Endothelial cell of umbilical vein (primary cell): Measurements from ENCODE around the gene GPR78. TPM values are rescaled to one million over a fixed set of nuclear protein-coding genes. Genes with fewer than 3 reads are reported as not detected.

ENCODE experiments used
- BruUV-seq: library from RNA; stranded (reverse); fragments of 400-500 nt; replicated peaks from 2 replicates; lab custom pipeline; 2021; lab: Mats Ljungman, UMichigan
- CTCF ChIA-PET: fragments of 300-600, 350-600 bp; sonication (Branson Sonifier 250); formaldehyde crosslinking; loops from one replicate; lab custom pipeline; 2021; ENCODE audit warnings: antibody characterized with exemption, inconsistent platforms; lab: Charles Lee
- POLR2A ChIA-PET: fragments of 300-600, 350-600 bp; sonication (Branson Sonifier 250); formaldehyde crosslinking; loops from one replicate; lab custom pipeline; 2021; ENCODE audit warnings: antibody characterized with exemption, inconsistent platforms; lab: Charles Lee
- DNase-seq: peaks from one replicate; pipeline ENCODE4 v3.0.0-alpha.2; 2011; ENCODE audit warnings: low read depth, low spot score
- FAIRE-seq: peaks from 2 replicates; lab custom pipeline; 2011; peaks lifted over from hg19 to GRCh38; lab: Jason Lieb, UNC
- H2AFZ ChIP-seq: 2 replicates; pipeline ENCODE4 v1.6.0; 2012; ENCODE audit warnings: low read depth, low read length, control low read depth, inconsistent platforms
- H3K27ac ChIP-seq: 2 replicates; pipeline ENCODE4 v1.5.1; 2011; ENCODE audit warnings: low read depth, mild to moderate bottlenecking, control low read depth, low read length, moderate library complexity; ENCODE audit not compliant: insufficient read depth
- H3K27me3 ChIP-seq, 2 experiments: 2 replicates each; pipeline versions ENCODE4 v1.6.0 to v1.6.1; 2011; ENCODE audit warnings: low read length in 2 of 2, mixed read lengths in 1 of 2; ENCODE audit not compliant: control insufficient read depth in 2 of 2, insufficient read depth in 2 of 2
- H3K36me3 ChIP-seq, 2 experiments: 2 replicates in 1 of 2; 3 replicates in 1 of 2; pipeline ENCODE4 v1.5.1; 2011; ENCODE audit warnings: low read length in 2 of 2, mild to moderate bottlenecking in 1 of 2, moderate library complexity in 1 of 2; ENCODE audit not compliant: control insufficient read depth in 2 of 2, insufficient read depth in 2 of 2; ENCODE audit errors: extremely low read depth in 1 of 2
- H3K4me1 ChIP-seq: 3 replicates; pipeline ENCODE4 v1.5.1; 2011; ENCODE audit warnings: mild to moderate bottlenecking, low read length; ENCODE audit not compliant: control insufficient read depth, insufficient read depth; ENCODE audit errors: extremely low read depth
- H3K4me2 ChIP-seq: 2 replicates; pipeline ENCODE4 v1.6.1; 2011; ENCODE audit warnings: low read length, control low read depth, mixed read lengths; ENCODE audit not compliant: insufficient read depth
- H3K4me3 ChIP-seq, 3 experiments: fragments of 200-600 bp in 1 of 3; sonication (generic), shearing (Covaris generic) in 1 of 3; replicated peaks in 1 of 3; 2 replicates each; pipeline ENCODE4 v1.5.1; 2011 to 2016; ENCODE audit warnings: control low read depth in 3 of 3, low read length in 3 of 3, mild to moderate bottlenecking in 2 of 3, inconsistent platforms in 1 of 3, low read depth in 1 of 3, moderate library complexity in 1 of 3; ENCODE audit not compliant: insufficient read depth in 1 of 3
- H3K79me2 ChIP-seq: 2 replicates; pipeline ENCODE4 v1.6.0; 2012; ENCODE audit warnings: low read length, inconsistent platforms; ENCODE audit not compliant: control insufficient read depth, insufficient read depth
- H3K9ac ChIP-seq: replicated peaks from 2 replicates; pipeline ENCODE3; 2011; ENCODE audit warnings: low read length, control low read depth; ENCODE audit not compliant: insufficient read depth; ENCODE audit errors: extremely low read depth
- H3K9me1 ChIP-seq: replicated peaks from 3 replicates; pipeline ENCODE4 v1.6.0; 2011; ENCODE audit warnings: mild to moderate bottlenecking, low read length; ENCODE audit not compliant: control insufficient read depth, insufficient read depth; ENCODE audit errors: extremely low read depth
- H3K9me3 ChIP-seq: replicated peaks from 2 replicates; pipeline ENCODE4 v1.5.1; 2012; ENCODE audit warnings: low read length, inconsistent platforms; ENCODE audit not compliant: control insufficient read depth, insufficient read depth
- H4K20me1 ChIP-seq: replicated peaks from 2 replicates; pipeline ENCODE3; 2011; ENCODE audit warnings: mild to moderate bottlenecking, low read length; ENCODE audit not compliant: control insufficient read depth, insufficient read depth; ENCODE audit errors: extremely low read depth
- EZH2 ChIP-seq: IDR thresholded peaks from 2 replicates; pipeline ENCODE4 v1.6.1; 2012; ENCODE audit warnings: borderline replicate concordance, low read depth, mild to moderate bottlenecking, moderate library complexity, low read length, inconsistent platforms; ENCODE audit not compliant: severe bottlenecking
- FOS ChIP-seq: IDR thresholded peaks from 2 replicates; pipeline ENCODE4 v1.6.1; 2011; ENCODE audit warnings: mild to moderate bottlenecking, low read length, moderate library complexity, borderline replicate concordance; ENCODE audit not compliant: insufficient read depth
- GATA2 ChIP-seq: IDR thresholded peaks from 2 replicates; pipeline ENCODE4 v1.7.0; 2011; ENCODE audit warnings: low read depth, mild to moderate bottlenecking, moderate library complexity, mixed read lengths, low read length; ENCODE audit not compliant: insufficient read length, insufficient read depth
- JUN ChIP-seq: IDR thresholded peaks from 2 replicates; pipeline ENCODE4 v1.6.1; 2011; ENCODE audit warnings: borderline replicate concordance, low read depth; ENCODE audit not compliant: insufficient read length, insufficient read depth
- MYC ChIP-seq: IDR thresholded peaks from one replicate; pipeline ENCODE4 v1.6.1; 2011; ENCODE audit warnings: mild to moderate bottlenecking, low read depth, low read length
- POLR2A ChIP-seq: IDR thresholded peaks from 2 replicates; pipeline ENCODE4 v1.6.1; 2012; ENCODE audit warnings: low read depth, mild to moderate bottlenecking, control low read depth, low read length
- POLR2AphosphoS5 ChIP-seq: IDR thresholded peaks from 2 replicates; pipeline ENCODE4 v1.6.1; 2012; ENCODE audit warnings: low read depth, mild to moderate bottlenecking, control low read depth, low read length, moderate library complexity; ENCODE audit not compliant: insufficient read depth
- dilution Hi-C: fragments of 300-500 bp; cut with MboI; formaldehyde crosslinking; loops from one replicate; pipeline ENCODE4 v1.15.0; 2019; ENCODE audit warnings: low sequenced_read_pairs; ENCODE audit not compliant: extremely low pct_ligation_motif_present
- intact Hi-C: fragments of 100-400 bp; cut with micrococcal nuclease; formaldehyde crosslinking; loops from one replicate; pipeline ENCODE4 v1.10.0; 2022
- polyA plus RNA-seq, 4 experiments: library from polyadenylated mRNA; depleted of rRNA in 3 of 4; stranded (reverse) in 3 of 4; unstranded in 1 of 4; fragments of >200 nt; gene quantifications; 2 replicates each; pipeline versions ENCODE4 v1.2.1 to v1.2.3, GENCODE V29; 2011 to 2012; ENCODE audit warnings: missing spikeins in 1 of 4
- total RNA-seq: library from RNA; stranded (reverse); gene quantifications from 2 replicates; pipeline ENCODE4 v1.2.3, GENCODE V29; 2021
- TF ChIP-seq, protein P1 (sequence below): IDR thresholded peaks from 2 replicates; pipeline ENCODE4 v1.6.1; 2011; ENCODE audit not compliant: insufficient read depth, insufficient read length
- TF ChIP-seq, protein P2 (sequence below), 2 donors: IDR thresholded peaks; 1 replicate in 1 of 2; 2 replicates in 1 of 2; pipeline ENCODE4 v1.5.1; 2011; ENCODE audit warnings: low read length in 2 of 2, mild to moderate bottlenecking in 2 of 2, moderate library complexity in 2 of 2, control low read depth in 1 of 2, inconsistent platforms in 1 of 2, low read depth in 1 of 2; ENCODE audit not compliant: insufficient read depth in 1 of 2; ENCODE audit errors: extremely low read depth in 1 of 2

The GPR78 gene
- total and polyA plus RNA-seq, 2 donors (not counting 3 experiments of a cell fraction or from before 2014, with no cell fraction given): not detected

DNA sequence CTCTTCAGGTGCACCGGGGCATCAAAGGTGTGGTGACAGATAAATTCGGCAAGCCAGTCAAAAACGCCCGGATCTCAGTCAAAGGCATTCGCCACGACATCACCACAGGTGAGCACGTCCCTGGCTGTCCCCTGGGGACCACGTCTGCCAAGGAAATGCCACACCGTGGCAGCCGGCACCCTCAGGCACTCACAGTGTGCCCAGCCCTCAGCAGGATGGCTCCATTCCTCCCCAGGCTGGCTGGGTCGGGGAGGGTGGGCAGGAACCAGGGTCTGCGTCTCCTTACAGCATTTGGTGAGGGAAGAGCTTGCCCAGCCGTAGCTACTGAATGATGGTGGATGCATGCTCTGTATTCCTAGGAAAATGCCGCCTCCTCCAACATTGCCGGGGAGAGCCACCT, 38.2 kb downstream of the GPR78 start:
- FAIRE-seq (no peak), DNase-seq (no peak)
- intact Hi-C loops: no loop called here
- TF ChIP-seq, protein P1, sequence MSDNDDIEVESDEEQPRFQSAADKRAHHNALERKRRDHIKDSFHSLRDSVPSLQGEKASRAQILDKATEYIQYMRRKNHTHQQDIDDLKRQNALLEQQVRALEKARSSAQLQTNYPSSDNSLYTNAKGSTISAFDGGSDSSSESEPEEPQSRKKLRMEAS: no peak
- H3K27ac ChIP-seq: no peak overlapping the region
- CTCF ChIA-PET: interaction anchor here (1.3 kb wide), 1 partner anchor 11 kb away, joined by 4 read pairs; no protein-coding TSS in a partner anchor
- no peaks in the 10 kb centered on the region for H3K79me2 ChIP-seq
- BruUV-seq: no TSS peak
- H3K9ac ChIP-seq: no peak overlapping the region
- H3K9me1 ChIP-seq: no peaks in the 10 kb centered on the region
- H3K4me2 ChIP-seq: no peak overlapping the region
- POLR2A ChIA-PET: no interaction called here
- dilution Hi-C loops: no loop called here
- no peaks in the 10 kb centered on the region for H3K36me3 ChIP-seq
- no peaks in the 10 kb centered on the region for H3K4me1 ChIP-seq
- H2AFZ ChIP-seq: no peak overlapping the region
- no peaks in the 10 kb centered on the region for H3K27me3 ChIP-seq
- H3K9me3 ChIP-seq: no peaks in the 10 kb centered on the region
- H4K20me1 ChIP-seq: no peaks in the 10 kb centered on the region
- H3K4me3 ChIP-seq: no peak overlapping the region

DNA sequence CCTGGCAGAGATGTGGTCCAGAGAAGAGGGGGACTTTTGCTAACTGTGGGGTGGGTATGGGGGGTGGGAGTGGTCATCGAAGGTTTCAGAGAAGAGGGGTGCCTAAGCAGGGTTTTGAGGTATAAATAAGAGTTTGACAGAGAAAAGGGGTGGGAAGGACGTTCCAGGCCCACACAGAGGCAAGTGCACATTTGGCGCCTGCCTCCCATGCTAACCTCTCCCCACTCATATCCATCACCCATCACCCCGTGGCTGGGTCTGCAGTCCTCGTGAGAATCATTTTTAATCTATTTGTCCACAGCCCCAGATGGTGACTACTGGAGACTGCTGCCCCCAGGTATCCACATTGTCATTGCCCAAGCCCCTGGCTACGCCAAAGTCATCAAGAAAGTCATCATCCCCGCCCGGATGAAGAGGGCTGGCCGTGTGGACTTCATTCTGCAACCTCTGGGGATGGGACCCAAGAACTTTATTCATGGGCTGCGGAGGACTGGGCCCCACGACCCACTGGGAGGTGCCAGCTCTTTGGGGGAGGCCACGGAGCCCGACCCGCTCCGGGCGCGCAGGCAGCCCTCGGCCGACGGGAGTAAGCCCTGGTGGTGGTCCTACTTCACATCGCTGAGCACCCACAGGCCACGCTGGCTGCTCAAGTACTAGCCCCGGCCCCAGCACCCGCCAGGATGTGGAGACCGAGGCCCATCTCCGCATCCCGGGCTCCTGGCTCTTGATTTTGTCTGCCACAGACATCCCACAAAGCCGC, 38.9 kb downstream of the GPR78 start:
- no peaks in the 10 kb centered on the region for H3K27me3 ChIP-seq
- TF ChIP-seq, protein P2, sequence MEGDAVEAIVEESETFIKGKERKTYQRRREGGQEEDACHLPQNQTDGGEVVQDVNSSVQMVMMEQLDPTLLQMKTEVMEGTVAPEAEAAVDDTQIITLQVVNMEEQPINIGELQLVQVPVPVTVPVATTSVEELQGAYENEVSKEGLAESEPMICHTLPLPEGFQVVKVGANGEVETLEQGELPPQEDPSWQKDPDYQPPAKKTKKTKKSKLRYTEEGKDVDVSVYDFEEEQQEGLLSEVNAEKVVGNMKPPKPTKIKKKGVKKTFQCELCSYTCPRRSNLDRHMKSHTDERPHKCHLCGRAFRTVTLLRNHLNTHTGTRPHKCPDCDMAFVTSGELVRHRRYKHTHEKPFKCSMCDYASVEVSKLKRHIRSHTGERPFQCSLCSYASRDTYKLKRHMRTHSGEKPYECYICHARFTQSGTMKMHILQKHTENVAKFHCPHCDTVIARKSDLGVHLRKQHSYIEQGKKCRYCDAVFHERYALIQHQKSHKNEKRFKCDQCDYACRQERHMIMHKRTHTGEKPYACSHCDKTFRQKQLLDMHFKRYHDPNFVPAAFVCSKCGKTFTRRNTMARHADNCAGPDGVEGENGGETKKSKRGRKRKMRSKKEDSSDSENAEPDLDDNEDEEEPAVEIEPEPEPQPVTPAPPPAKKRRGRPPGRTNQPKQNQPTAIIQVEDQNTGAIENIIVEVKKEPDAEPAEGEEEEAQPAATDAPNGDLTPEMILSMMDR (IDR thresholded peaks at IDR 0.05; ENCODE audit: extremely low read depth in 1 of 2, insufficient read depth in 1 of 2, low read depth in 1 of 2, low read length in 2 of 2): no peak
- no peak for TF ChIP-seq POLR2AphosphoS5
- no peak for TF ChIP-seq JUN
- TF ChIP-seq, protein P1: no peak
- TF ChIP-seq POLR2A: no peak
- TF ChIP-seq EZH2: no peak
- TF ChIP-seq GATA2: no peak
- TF ChIP-seq FOS: no peak
- no peak for TF ChIP-seq MYC
- CTCF ChIA-PET: interaction anchor here (0.7 to 1.3 kb wide), 2 partner anchors 12 kb away, joined by 3 to 4 read pairs; no protein-coding TSS in a partner anchor
- no peak overlapping the region for H2AFZ ChIP-seq
- no peaks in the 10 kb centered on the region for H3K4me1 ChIP-seq
- intact Hi-C loops (no loop called here), dilution Hi-C loops (no loop called here)
- no peak overlapping the region for H3K4me3 ChIP-seq
- H3K4me2 ChIP-seq: no peak overlapping the region
- FAIRE-seq (no peak), DNase-seq (no peak)
- no TSS peak for BruUV-seq
- POLR2A ChIA-PET: no interaction called here
- H3K36me3 ChIP-seq: no peaks in the 10 kb centered on the region
- no peak overlapping the region for H3K9ac ChIP-seq
- H3K9me1 ChIP-seq: no peaks in the 10 kb centered on the region
- no peak overlapping the region for H3K27ac ChIP-seq
- H4K20me1 ChIP-seq: no peaks in the 10 kb centered on the region
- no peaks in the 10 kb centered on the region for H3K9me3 ChIP-seq
- H3K79me2 ChIP-seq: no peaks in the 10 kb centered on the region
